Placental pericyte (primary cell): ENCODE measurements around the gene PCDHA2. TPM values are rescaled to one million over a fixed set of nuclear protein-coding genes. Genes with fewer than 3 reads are reported as not detected.

Experiments
- total RNA-seq: library from RNA; depleted of rRNA; stranded (reverse); fragments of >200 nt; gene quantifications from 2 replicates; pipeline ENCODE4 v1.2.3, GENCODE V29; 2012

PCDHA2 gene
- total RNA-seq, result under 0.01 TPM in 1 of 2 replicates, not detected in the other

GRCh38 chr5:140794595-140795258, at the start of gene PCDHA2:
Gene PCDHA2, plus strand, starts transcription at chr5:140794852.

GRCh38 chr5:140785905-140786686, 8.6 kb upstream of the PCDHA2 start, which contains the start of gene PCDHA1:
Gene PCDHA1, plus strand, starts transcription at chr5:140786140.

GRCh38 chr5:140800816-140801493, 6.3 kb downstream of the PCDHA2 start, which contains the start of gene PCDHA3:
Gene PCDHA3, plus strand, starts transcription at chr5:140801057.

GRCh38 chr5:140806834-140807775, 12.5 kb downstream of the PCDHA2 start, which contains the start of gene PCDHA4:
Gene PCDHA4, plus strand, starts transcription at chr5:140807068.

GRCh38 chr5:140821375-140822280, 27.0 kb downstream of the PCDHA2 start, which contains the start of gene PCDHA5:
Gene PCDHA5, plus strand, starts transcription at chr5:140821613.

GRCh38 chr5:140827704-140828361, 33.2 kb downstream of the PCDHA2 start, which contains the start of gene PCDHA6:
Gene PCDHA6, plus strand, starts transcription at chr5:140827960. Its CDS starts 132 bp downstream, at chr5:140828092.

GRCh38 chr5:140833993-140834392, 39.3 kb downstream of the PCDHA2 start, which contains the start of gene PCDHA7:
Gene PCDHA7, plus strand, starts transcription at chr5:140834269. Its CDS starts 115 bp downstream, at chr5:140834384.

GRCh38 chr5:140840978-140841962, 46.6 kb downstream of the PCDHA2 start, which contains the start of gene PCDHA8:
Gene PCDHA8, plus strand, starts transcription at chr5:140841187. Its CDS starts 135 bp downstream, at chr5:140841322.

Other genes with a start within 250 kb of the PCDHA2 start
- 1.3 TPM in 1 of 2 replicates, not detected in the other for gene EIF4EBP3, start 247.2 kb upstream of the PCDHA2 start, total RNA-seq
- gene SRA1, start 237.4 kb upstream of the PCDHA2 start, total RNA-seq, result 42.0 and 44.7 TPM in 2 replicates
- 11.7 and 31.1 TPM in 2 replicates for gene APBB3, start 230.3 kb upstream of the PCDHA2 start, total RNA-seq
- 41.6 and 45.5 TPM in 2 replicates for gene SLC35A4, start 230.0 kb upstream of the PCDHA2 start, total RNA-seq
- 1.3 and 1.8 TPM in 2 replicates for gene CD14, start 161.7 kb upstream of the PCDHA2 start, total RNA-seq
- 12.9 and 24.5 TPM in 2 replicates for gene TMCO6, start 155.4 kb upstream of the PCDHA2 start, total RNA-seq
- 19.9 and 24.1 TPM in 2 replicates for gene NDUFA2, start 147.2 kb upstream of the PCDHA2 start, total RNA-seq
- gene IK, start 147.0 kb upstream of the PCDHA2 start, total RNA-seq, result 67.3 and 127 TPM in 2 replicates
- gene WDR55, start 129.9 kb upstream of the PCDHA2 start, total RNA-seq, result 32.8 and 46.2 TPM in 2 replicates
- 0.44 and 0.86 TPM in 2 replicates for gene DND1, start 121.3 kb upstream of the PCDHA2 start, total RNA-seq
- 47.9 and 91.9 TPM in 2 replicates for gene HARS1, start 103.5 kb upstream of the PCDHA2 start, total RNA-seq
- gene HARS2, start 103.4 kb upstream of the PCDHA2 start, total RNA-seq, result 27.1 and 32.5 TPM in 2 replicates
- 29.5 and 35.7 TPM in 2 replicates for gene ZMAT2, start 94.4 kb upstream of the PCDHA2 start, total RNA-seq
- gene PCDHA1, start 8.7 kb upstream of the PCDHA2 start, total RNA-seq, result not detected in 2 replicates
- 0.14 and 0.22 TPM in 2 replicates for gene PCDHA3, start 6.2 kb downstream of the PCDHA2 start, total RNA-seq
- gene PCDHA4, start 12.2 kb downstream of the PCDHA2 start, total RNA-seq, result under 0.01 and 0.14 TPM in 2 replicates
- not detected in 2 replicates for gene PCDHA5, start 26.8 kb downstream of the PCDHA2 start, total RNA-seq
- 0.14 and 0.44 TPM in 2 replicates for gene PCDHA6, start 33.1 kb downstream of the PCDHA2 start, total RNA-seq
- gene PCDHA7, start 39.4 kb downstream of the PCDHA2 start, total RNA-seq, result under 0.01 and 0.29 TPM in 2 replicates
- under 0.01 TPM in 1 of 2 replicates, not detected in the other for gene PCDHA8, start 46.3 kb downstream of the PCDHA2 start, total RNA-seq
- gene PCDHA9, start 53.5 kb downstream of the PCDHA2 start, total RNA-seq, result under 0.01 TPM in 2 replicates
- gene PCDHA10, start 61.0 kb downstream of the PCDHA2 start, total RNA-seq, result under 0.01 and 0.14 TPM in 2 replicates
- gene PCDHA11, start 74.1 kb downstream of the PCDHA2 start, total RNA-seq, result 0.57 TPM in 1 of 2 replicates, not detected in the other
- gene PCDHA12, start 80.5 kb downstream of the PCDHA2 start, total RNA-seq, result under 0.01 and 0.14 TPM in 2 replicates
- gene PCDHA13, start 87.3 kb downstream of the PCDHA2 start, total RNA-seq, result not detected in 2 replicates
- under 0.01 TPM in 1 of 2 replicates, not detected in the other for gene PCDHAC1, start 131.4 kb downstream of the PCDHA2 start, total RNA-seq
- 0.14 and 0.22 TPM in 2 replicates for gene PCDHAC2, start 171.6 kb downstream of the PCDHA2 start, total RNA-seq